Mesenchymal stem cell (in vitro differentiated cells and primary cell): ENCODE data around the gene RLF.
"Not testable (repeated sequence)": the region's sequence is repeated elsewhere in the genome, so short reads cannot be mapped to it uniquely, and the experiment has no call there.

Experiments
- DNase-seq: peaks from one replicate; pipeline ENCODE4 v3.0.0-alpha.2; 2013
- H2AFZ ChIP-seq: one replicate; pipeline ENCODE4 v1.6.1; 2013; ENCODE audit warnings: low read depth, mild to moderate bottlenecking, control low read depth, inconsistent platforms, low read length, moderate library complexity
- H2AK5ac ChIP-seq: 2 replicates; pipeline ENCODE4 v1.6.1; 2013; ENCODE audit warnings: low read length, moderate library complexity, mild to moderate bottlenecking, inconsistent platforms; ENCODE audit not compliant: severe bottlenecking
- H2BK120ac ChIP-seq: one replicate; pipeline ENCODE4 v1.6.1; 2013; ENCODE audit warnings: low read depth, mild to moderate bottlenecking, inconsistent platforms, low read length, moderate library complexity
- H2BK12ac ChIP-seq, 2 experiments: one replicate each; pipeline ENCODE4 v1.6.1; 2013; ENCODE audit warnings: inconsistent platforms in 2 of 2, low read length in 2 of 2, mild to moderate bottlenecking in 2 of 2, moderate library complexity in 2 of 2, control low read depth in 1 of 2
- H2BK15ac ChIP-seq: one replicate; pipeline ENCODE4 v1.6.1; 2013; ENCODE audit warnings: mild to moderate bottlenecking, low read depth, inconsistent platforms; ENCODE audit not compliant: poor library complexity, severe bottlenecking
- H2BK5ac ChIP-seq: 2 replicates; pipeline ENCODE4 v1.6.1; 2013; ENCODE audit warnings: low read depth, mild to moderate bottlenecking, low read length, control low read depth, inconsistent platforms; ENCODE audit not compliant: poor library complexity, severe bottlenecking
- H3K14ac ChIP-seq, 2 experiments: one replicate each; pipeline ENCODE4 v1.6.1; 2013; ENCODE audit warnings: inconsistent platforms in 2 of 2, low read length in 2 of 2, control low read depth in 1 of 2, mild to moderate bottlenecking in 1 of 2, moderate library complexity in 1 of 2
- H3K18ac ChIP-seq, 2 experiments: one replicate each; pipeline ENCODE4 v1.6.1; 2013; ENCODE audit warnings: inconsistent platforms in 2 of 2, low read length in 2 of 2, control low read depth in 1 of 2, low read depth in 1 of 2, mild to moderate bottlenecking in 1 of 2
- H3K23ac ChIP-seq, 2 experiments: one replicate each; pipeline ENCODE4 v1.6.1; 2013; ENCODE audit warnings: inconsistent platforms in 2 of 2, low read length in 2 of 2, mild to moderate bottlenecking in 2 of 2, moderate library complexity in 2 of 2, control low read depth in 1 of 2
- H3K27ac ChIP-seq: 2 replicates; pipeline ENCODE4 v1.5.1; 2013; ENCODE audit warnings: mild to moderate bottlenecking, moderate library complexity, low read length, control low read depth, inconsistent platforms; ENCODE audit not compliant: poor library complexity, severe bottlenecking
- H3K27me3 ChIP-seq, 2 experiments: 2 replicates each; pipeline versions ENCODE4 v1.6.1 to v1.7.0; 2013; ENCODE audit warnings: low read length in 2 of 2, mild to moderate bottlenecking in 2 of 2, moderate library complexity in 2 of 2, control low read depth in 1 of 2, inconsistent platforms in 1 of 2; ENCODE audit not compliant: control insufficient read depth in 1 of 2, insufficient read depth in 1 of 2
- H3K36me3 ChIP-seq, 2 experiments: 2 replicates each; pipeline versions ENCODE4 v1.6.1 to v1.7.0; 2013; ENCODE audit warnings: low read length in 2 of 2, control low read depth in 1 of 2, inconsistent platforms in 1 of 2, low read depth in 1 of 2, mild to moderate bottlenecking in 1 of 2; ENCODE audit not compliant: insufficient read depth in 2 of 2, control insufficient read depth in 1 of 2
- H3K4ac ChIP-seq, 2 experiments: one replicate each; pipeline ENCODE4 v1.6.1; 2013; ENCODE audit warnings: inconsistent platforms in 2 of 2, low read length in 2 of 2, mild to moderate bottlenecking in 2 of 2, moderate library complexity in 2 of 2, control low read depth in 1 of 2, low read depth in 1 of 2
- H3K4me1 ChIP-seq: 2 replicates; pipeline ENCODE4 v1.6.1; 2013; ENCODE audit warnings: low read depth, low read length, control low read depth; ENCODE audit not compliant: control insufficient read depth, insufficient read depth
- H3K4me2 ChIP-seq: 2 replicates; pipeline ENCODE4 v1.6.1; 2013; ENCODE audit warnings: low read length, mild to moderate bottlenecking, inconsistent platforms; ENCODE audit not compliant: poor library complexity, severe bottlenecking
- H3K4me3 ChIP-seq, 2 experiments: 2 replicates each; pipeline versions ENCODE4 v1.5.1 to v1.7.0; 2013; ENCODE audit warnings: low read length in 2 of 2, mild to moderate bottlenecking in 2 of 2, control low read depth in 1 of 2, low read depth in 1 of 2; ENCODE audit not compliant: insufficient read depth in 1 of 2
- H3K79me1 ChIP-seq: replicated peaks from 2 replicates; pipeline ENCODE4 v1.6.1; 2013; ENCODE audit warnings: mild to moderate bottlenecking, control low read depth, low read length, inconsistent platforms; ENCODE audit not compliant: poor library complexity, severe bottlenecking
- H3K9ac ChIP-seq: 2 replicates; pipeline ENCODE4 v1.7.0; 2013; ENCODE audit warnings: mild to moderate bottlenecking, low read length, moderate library complexity
- H3K9me3 ChIP-seq: 2 replicates; pipeline ENCODE4 v1.7.0; 2013; ENCODE audit warnings: mild to moderate bottlenecking, low read length; ENCODE audit not compliant: control insufficient read depth
- H4K8ac ChIP-seq: one replicate; pipeline ENCODE4 v1.6.1; 2013; ENCODE audit warnings: inconsistent platforms, mild to moderate bottlenecking, low read length, moderate library complexity
- H4K91ac ChIP-seq: one replicate; pipeline ENCODE4 v1.6.1; 2013; ENCODE audit warnings: mild to moderate bottlenecking, low read length, inconsistent platforms
- WGBS: methylation state at CpG from one replicate; pipeline ENCODE4 v1.1.7; 2013; ENCODE audit warnings: mixed read lengths; 5-methylcytosine and 5-hydroxymethylcytosine counted together

The RLF gene

DNA sequence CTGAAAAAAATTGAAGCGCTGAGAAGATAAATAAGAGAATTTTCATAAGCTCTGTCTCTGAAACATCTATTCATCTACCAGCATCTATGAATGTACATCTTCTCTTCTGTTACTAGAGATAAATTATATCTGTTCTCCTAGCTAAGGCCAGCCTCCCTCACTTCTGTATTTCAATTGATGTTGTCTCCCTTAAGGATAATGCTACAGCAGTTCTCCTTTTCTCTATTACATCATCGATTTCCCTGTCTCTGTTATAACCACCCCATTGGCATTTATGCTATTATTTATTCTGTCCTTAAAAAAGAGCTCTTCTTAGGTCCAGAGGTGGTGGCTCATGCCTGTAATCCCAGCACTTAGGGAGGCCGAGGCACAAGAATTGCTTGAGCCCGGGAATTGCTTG, 43.7 kb downstream of the RLF start:
- Histone ChIP-seq H4K8ac (no peak overlapping the region), H2BK12ac (no peak overlapping the region), H3K79me1 (peaks cover 25% of the 10 kb centered on the region), H2BK5ac (no peak overlapping the region), H3K4me2 (no peak overlapping the region), H3K14ac (no peak overlapping the region), H3K4me1 (no peaks in the 10 kb centered on the region), H3K4me3 (no peak overlapping the region), H2AFZ (no peak overlapping the region), H3K27ac (no peak overlapping the region), H4K91ac (no peak overlapping the region), H3K9ac (no peak overlapping the region), H3K9me3 (no peaks in the 10 kb centered on the region), H3K27me3 (no peaks in the 10 kb centered on the region), H2BK120ac (no peak overlapping the region), H3K23ac (no peak overlapping the region), H2BK15ac (no peak overlapping the region), H3K36me3 (peaks cover 3 to 53% of the 10 kb centered on the region in 2 experiments), H3K4ac (no peak overlapping the region), H2AK5ac (no peak overlapping the region), H3K18ac (no peak overlapping the region)
- no peak for DNase-seq
- 98% methylated on average over 3 of the region's 4 CpGs for WGBS

DNA sequence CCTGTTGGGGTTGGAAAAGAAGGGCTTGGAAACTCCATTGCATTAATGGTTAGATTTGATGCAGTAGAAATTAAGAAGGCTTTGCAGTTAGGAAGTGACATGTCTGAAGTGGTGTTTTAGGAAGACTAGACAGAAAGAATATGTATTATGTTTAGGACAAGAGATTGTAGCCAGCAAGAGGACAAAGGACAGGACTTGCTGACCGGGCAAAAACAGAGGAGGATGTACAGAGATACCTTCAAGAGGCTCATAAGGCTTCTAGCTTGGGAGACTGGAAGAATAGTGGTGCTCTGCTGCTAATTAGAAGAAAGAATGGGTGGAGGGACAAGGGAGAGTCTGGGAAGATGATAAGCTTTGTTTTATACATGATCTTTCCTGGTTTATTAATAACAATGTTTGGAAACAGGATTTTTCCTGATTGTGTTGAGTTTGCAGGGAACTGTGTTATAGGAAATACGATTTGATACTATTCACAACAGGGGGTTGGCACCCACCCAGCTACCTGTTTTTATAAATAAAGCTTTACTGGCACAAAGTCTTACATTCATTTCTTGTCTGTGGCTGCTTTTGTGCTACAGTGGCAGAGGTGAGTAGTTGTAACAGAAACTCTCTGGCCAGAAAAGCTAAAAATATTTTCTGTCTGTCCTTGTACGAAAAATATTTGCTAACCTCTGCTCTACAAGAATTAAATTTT, 49.5 kb downstream of the RLF start:
- no peak overlapping the region for H2BK5ac ChIP-seq
- H2BK120ac ChIP-seq: no peak overlapping the region
- 91% methylated on average over 2 of the region's 3 CpGs for WGBS
- no peak overlapping the region for H3K23ac ChIP-seq
- H3K4me3 ChIP-seq: no peak overlapping the region
- no peak overlapping the region for H4K8ac ChIP-seq
- no peak overlapping the region for H3K4me2 ChIP-seq
- peaks cover 6 to 63% of the 10 kb centered on the region in 2 experiments for H3K36me3 ChIP-seq
- H2BK15ac ChIP-seq: no peak overlapping the region
- H3K14ac ChIP-seq: no peak overlapping the region
- no peak overlapping the region for H3K4ac ChIP-seq
- H3K9ac ChIP-seq: no peak overlapping the region
- H3K27me3 ChIP-seq: no peaks in the 10 kb centered on the region
- H3K9me3 ChIP-seq: no peaks in the 10 kb centered on the region
- no peak overlapping the region for H3K27ac ChIP-seq
- no peak overlapping the region for H2AK5ac ChIP-seq
- H3K4me1 ChIP-seq: no peaks in the 10 kb centered on the region
- no peak overlapping the region for H4K91ac ChIP-seq
- H3K18ac ChIP-seq: no peak overlapping the region
- peaks cover 31% of the 10 kb centered on the region for H3K79me1 ChIP-seq
- H2AFZ ChIP-seq: no peak overlapping the region
- no peak overlapping the region for H2BK12ac ChIP-seq
- no peak for DNase-seq

DNA sequence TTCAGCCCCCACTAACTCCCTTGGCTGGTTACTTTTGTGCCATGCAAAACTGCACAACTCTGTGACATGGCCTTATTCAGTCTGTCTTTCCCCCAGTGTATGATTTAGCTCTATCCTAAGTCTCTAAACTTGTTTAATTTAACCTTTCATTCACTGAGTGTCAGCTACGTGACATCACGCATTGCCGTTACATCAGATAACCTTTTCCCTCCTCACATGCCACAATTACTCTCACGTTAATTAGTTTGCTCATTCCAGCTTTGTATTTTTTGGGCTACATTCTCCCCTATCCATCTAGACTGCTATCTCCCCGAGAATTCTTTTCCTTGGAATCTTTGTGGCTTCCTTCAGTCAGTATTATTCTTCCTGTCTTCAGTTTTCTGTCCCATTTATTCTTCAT, 57.1 kb downstream of the RLF start:
- Histone ChIP-seq H4K8ac (no peak overlapping the region), H2AK5ac (no peak overlapping the region), H3K14ac (no peak overlapping the region), H2BK15ac (no peak overlapping the region), H2AFZ (no peak overlapping the region), H2BK5ac (no peak overlapping the region), H3K9me3 (no peaks in the 10 kb centered on the region), H4K91ac (no peak overlapping the region), H3K4me2 (no peak overlapping the region), H3K79me1 (peaks cover 15% of the 10 kb centered on the region), H2BK120ac (no peak overlapping the region), H3K4me3 (no peak overlapping the region), H3K27me3 (no peaks in the 10 kb centered on the region), H3K9ac (no peak overlapping the region), H3K36me3 (peaks cover 4 to 24% of the 10 kb centered on the region in 2 experiments), H2BK12ac (no peak overlapping the region), H3K27ac (no peak overlapping the region), H3K4ac (no peak overlapping the region), H3K4me1 (no peaks in the 10 kb centered on the region), H3K18ac (no peak overlapping the region), H3K23ac (no peak overlapping the region)
- WGBS: 96% methylated on average over 5 of the region's 5 CpGs
- no peak for DNase-seq

DNA sequence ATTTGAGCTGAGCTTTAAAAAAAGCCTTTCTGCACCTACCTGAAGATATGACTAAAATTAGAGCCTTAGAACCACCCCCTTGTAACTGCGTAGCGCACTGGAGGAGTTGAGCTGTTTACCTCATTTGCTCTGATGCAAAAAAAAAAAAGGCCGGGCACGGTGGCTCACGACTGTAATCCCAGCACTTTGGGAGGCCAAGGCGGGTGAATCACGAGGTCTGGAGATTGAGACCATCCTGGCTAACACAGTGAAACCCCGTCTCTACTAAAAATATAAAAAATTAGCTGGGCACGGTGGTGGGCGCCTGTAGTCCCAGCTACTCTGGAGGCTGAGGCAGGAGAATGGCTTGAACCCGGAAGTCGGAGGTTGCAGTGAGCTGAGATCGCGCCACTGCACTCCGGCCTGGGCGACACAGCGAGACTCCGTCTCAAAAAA, 60.3 kb downstream of the RLF start:
- H2BK15ac ChIP-seq: not testable (repeated sequence)

More for the DNA sequence above, 60.3 kb downstream of the RLF start:
- H2AFZ ChIP-seq, H3K4me1 ChIP-seq, H3K14ac ChIP-seq, H4K91ac ChIP-seq, H3K9me3 ChIP-seq, H2BK5ac ChIP-seq, H4K8ac ChIP-seq, DNase-seq, H3K27me3 ChIP-seq, H3K18ac ChIP-seq, H2AK5ac ChIP-seq, H3K4ac ChIP-seq, H3K23ac ChIP-seq, H3K27ac ChIP-seq, H2BK12ac ChIP-seq, H3K9ac ChIP-seq, H2BK120ac ChIP-seq, H3K4me2 ChIP-seq, H3K4me3 ChIP-seq: not testable (repeated sequence)
- peaks cover 4 to 29% of the 10 kb centered on the region in 2 experiments for H3K36me3 ChIP-seq
- peaks cover 16% of the 10 kb centered on the region for H3K79me1 ChIP-seq
- 94% methylated on average over 17 of the region's 18 CpGs for WGBS
